HG03342 (cell line): Measurements from ENCODE around the gene GART.
"Not testable (repeated sequence)": the region's sequence is repeated elsewhere in the genome, so short reads cannot be mapped to it uniquely, and the experiment has no call there.

Source experiments
- ATAC-seq: cut with Tn5 transposase; IDR thresholded peaks from one replicate; pipeline ENCODE4 v1.9.1; 2021; ENCODE audit warnings: mild to moderate bottlenecking, moderate library complexity; ENCODE audit not compliant: unreplicated experiment

The GART gene

DNA sequence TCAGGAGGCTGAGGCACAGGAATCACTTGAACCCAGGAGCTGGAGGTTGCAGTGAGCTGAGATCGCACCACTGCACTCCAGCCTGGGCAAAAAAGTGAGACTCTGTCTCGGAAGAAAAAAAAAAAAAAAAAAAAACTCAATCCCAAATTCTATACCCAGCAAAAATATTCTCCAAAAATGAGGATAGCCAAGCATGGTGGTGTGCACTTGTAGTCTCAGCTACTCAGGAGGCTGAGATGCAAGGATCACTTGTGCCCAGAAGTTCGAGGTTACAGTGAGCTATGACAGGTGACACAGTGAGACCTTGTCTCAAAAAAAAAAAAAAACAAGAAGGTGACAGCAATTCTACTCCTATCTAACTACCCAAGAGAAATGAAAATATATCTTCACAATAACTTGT, 68.6 kb downstream of the GART start:
- ATAC-seq: no peak

- ATAC-seq: no peak
These were observed 71.2 kb downstream of the GART start for GRCh38 chr21:33470701-33471100.

DNA sequence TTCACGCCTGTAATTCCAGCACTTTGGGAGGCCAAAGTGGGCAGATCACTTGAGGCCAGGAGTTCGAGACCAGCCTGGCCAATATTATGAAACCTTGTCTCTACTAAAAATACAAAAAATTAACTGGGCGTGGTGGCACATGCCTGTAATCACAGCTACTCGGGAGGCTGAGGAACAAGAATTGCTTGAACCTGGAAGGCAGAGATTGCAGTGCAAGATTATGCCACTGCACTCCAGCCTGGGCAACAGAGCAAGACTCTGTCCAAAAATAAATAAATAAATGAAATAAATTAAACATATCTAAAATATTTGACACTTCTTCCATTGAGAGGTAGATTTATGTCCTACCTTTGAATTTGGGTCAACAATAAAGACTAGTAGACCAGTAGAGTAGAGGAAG, 72.7 kb downstream of the GART start:
- not testable (repeated sequence) for ATAC-seq

DNA sequence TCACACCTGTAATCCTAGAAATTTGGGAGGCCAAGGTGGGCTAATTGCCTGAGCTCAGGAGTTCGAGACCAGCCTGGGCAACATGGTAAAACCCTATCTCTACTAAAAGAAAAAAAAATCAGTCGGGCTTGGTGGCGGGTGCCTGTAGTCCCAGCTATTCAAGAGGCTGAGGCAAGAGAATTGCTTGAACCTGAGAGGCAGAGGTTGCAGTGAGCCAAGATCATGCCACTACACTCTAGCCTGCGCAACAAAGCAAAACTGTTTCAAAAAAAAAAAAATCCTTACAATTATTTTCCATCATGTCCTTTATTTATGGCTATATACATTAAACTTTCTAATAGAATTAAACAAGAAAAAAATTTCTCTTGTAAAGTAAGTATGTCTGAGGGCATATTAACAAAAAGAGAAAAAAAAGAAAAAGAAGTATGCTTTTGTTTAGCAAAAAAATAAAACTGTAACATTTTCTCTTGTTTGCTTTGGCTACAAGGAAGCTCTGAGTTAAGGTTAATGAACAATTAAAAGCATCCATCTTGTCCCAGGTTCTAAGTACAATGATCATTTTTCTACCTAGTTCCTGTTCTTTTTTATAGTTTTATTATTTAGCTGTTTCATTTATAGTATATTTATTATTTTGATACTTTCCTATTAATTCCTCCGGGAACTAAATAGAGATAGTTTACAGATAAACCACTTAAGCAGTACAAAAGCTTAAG, 80.2 kb downstream of the GART start:
- no peak for ATAC-seq

- no peak for ATAC-seq
These were observed 83.1 kb downstream of the GART start for GRCh38 chr21:33458861-33459260.

GRCh38 chr21:33455686-33456446, 86.1 kb downstream of the GART start:
- no peak for ATAC-seq
